GM12875 (cell line): ENCODE results near the gene AP4B1.

Experiments
- H3K4me3 ChIP-seq: one replicate; pipeline ENCODE4 v1.5.1; 2011; ENCODE audit warnings: low read depth, low read length, control low read depth
- CTCF ChIP-seq: IDR thresholded peaks from 2 replicates; pipeline ENCODE4 v1.5.1; 2011; ENCODE audit warnings: low read depth, mild to moderate bottlenecking, control low read depth, inconsistent platforms, low read length, moderate library complexity, borderline replicate concordance; ENCODE audit not compliant: insufficient read depth

AP4B1 gene

GRCh38 chr1:113946112-113946511, 41.5 kb upstream of the AP4B1 start:
- no peak for TF ChIP-seq CTCF
- H3K4me3 ChIP-seq = no peak overlapping the region

- no peak overlapping the region for H3K4me3 ChIP-seq
- TF ChIP-seq CTCF = no peak
Observed at GRCh38 chr1:113945329-113945728, 40.7 kb upstream of the AP4B1 start.

GRCh38 chr1:113943028-113943811, 38.6 kb upstream of the AP4B1 start:
- H3K4me3 ChIP-seq = no peak overlapping the region
- no peak for TF ChIP-seq CTCF

GRCh38 chr1:113942527-113942926, 37.9 kb upstream of the AP4B1 start:
- TF ChIP-seq CTCF = no peak
- no peak overlapping the region for H3K4me3 ChIP-seq

- no peak overlapping the region for H3K4me3 ChIP-seq
- no peak for TF ChIP-seq CTCF
Observed at GRCh38 chr1:113941245-113941559, 36.6 kb upstream of the AP4B1 start.

GRCh38 chr1:113940365-113941244, 36.0 kb upstream of the AP4B1 start:
- no peak overlapping the region for H3K4me3 ChIP-seq
- no peak for TF ChIP-seq CTCF
